H9 (cell line): ENCODE data around the gene NPAT. TPM values are rescaled to one million over a fixed set of nuclear protein-coding genes. Genes with fewer than 3 reads are reported as not detected.

Experiments used
- DNase-seq: peaks from one replicate; pipeline ENCODE4 v3.0.0-alpha.2; 2017
- H2AFZ ChIP-seq: one replicate; pipeline ENCODE4 v1.6.1; 2013; ENCODE audit warnings: mild to moderate bottlenecking, low read length, control low read depth, moderate library complexity
- H2AK5ac ChIP-seq: 2 replicates; pipeline ENCODE4 v1.6.1; 2013; ENCODE audit warnings: low read length, control low read depth, mixed read lengths; ENCODE audit not compliant: insufficient read length
- H2BK120ac ChIP-seq: one replicate; pipeline ENCODE4 v1.6.1; 2013; ENCODE audit warnings: low read depth, mild to moderate bottlenecking, low read length, control low read depth, inconsistent platforms; ENCODE audit not compliant: poor library complexity, severe bottlenecking
- H2BK12ac ChIP-seq: 2 replicates; pipeline ENCODE4 v1.6.1; 2013; ENCODE audit warnings: low read length, control low read depth, mixed read lengths, low read depth; ENCODE audit not compliant: insufficient read length
- H2BK15ac ChIP-seq: 2 replicates; pipeline ENCODE4 v1.6.1; 2013; ENCODE audit warnings: low read depth, low read length, control low read depth
- H2BK20ac ChIP-seq: one replicate; pipeline ENCODE4 v1.6.1; 2013; ENCODE audit warnings: low read depth, mild to moderate bottlenecking, low read length, control low read depth, inconsistent platforms; ENCODE audit not compliant: poor library complexity, severe bottlenecking
- H2BK5ac ChIP-seq: 2 replicates; pipeline ENCODE4 v1.6.1; 2013; ENCODE audit warnings: low read length, control low read depth, mixed read lengths; ENCODE audit not compliant: insufficient read length
- H3K14ac ChIP-seq: 2 replicates; pipeline ENCODE4 v1.6.1; 2013; ENCODE audit warnings: low read length, control low read depth; ENCODE audit not compliant: insufficient read depth
- H3K18ac ChIP-seq: 2 replicates; pipeline ENCODE4 v1.6.1; 2013; ENCODE audit warnings: low read depth, mild to moderate bottlenecking, mixed read lengths, low read length, control low read depth; ENCODE audit not compliant: insufficient read length
- H3K23ac ChIP-seq: 2 replicates; pipeline ENCODE4 v1.6.1; 2013; ENCODE audit warnings: low read length, control low read depth, mixed read lengths, low read depth; ENCODE audit not compliant: insufficient read length
- H3K23me2 ChIP-seq: 2 replicates; pipeline ENCODE4 v1.6.1; 2013; ENCODE audit warnings: low read depth, mild to moderate bottlenecking, mixed read lengths, low read length, control low read depth; ENCODE audit not compliant: insufficient read length, poor library complexity, severe bottlenecking
- H3K27ac ChIP-seq: 2 replicates; pipeline ENCODE4 v1.5.1; 2013; ENCODE audit warnings: low read length, control low read depth, mixed read lengths, low read depth; ENCODE audit not compliant: insufficient read length
- H3K27me3 ChIP-seq: 2 replicates; pipeline ENCODE4 v1.6.1; 2013; ENCODE audit warnings: low read length, control low read depth, inconsistent platforms; ENCODE audit not compliant: insufficient read depth
- H3K4ac ChIP-seq: 2 replicates; pipeline ENCODE4 v1.6.1; 2013; ENCODE audit warnings: low read depth, mild to moderate bottlenecking, control low read depth, inconsistent platforms, low read length, moderate library complexity
- H3K4me1 ChIP-seq: 2 replicates; pipeline ENCODE4 v1.6.1; 2013; ENCODE audit warnings: low read length, control low read depth, inconsistent platforms; ENCODE audit not compliant: insufficient read depth
- H3K4me2 ChIP-seq: 2 replicates; pipeline ENCODE4 v1.6.1; 2013; ENCODE audit warnings: low read length, control low read depth, mixed read lengths; ENCODE audit not compliant: insufficient read length, insufficient read depth
- H3K56ac ChIP-seq: 2 replicates; pipeline ENCODE4 v1.6.1; 2013; ENCODE audit warnings: low read depth, mild to moderate bottlenecking, mixed read lengths, low read length, control low read depth; ENCODE audit not compliant: insufficient read length
- H3K79me1 ChIP-seq: 2 replicates; pipeline ENCODE4 v1.6.1; 2013; ENCODE audit warnings: low read depth, mild to moderate bottlenecking, moderate library complexity, low read length, control low read depth, inconsistent platforms; ENCODE audit not compliant: insufficient read depth, poor library complexity, severe bottlenecking
- H3K79me2 ChIP-seq: 2 replicates; pipeline ENCODE4 v1.6.1; 2013; ENCODE audit warnings: low read length, control low read depth, inconsistent platforms; ENCODE audit not compliant: insufficient read depth
- H3K9ac ChIP-seq: 2 replicates; pipeline ENCODE4 v1.6.1; 2013; ENCODE audit warnings: low read length, control low read depth, mixed read lengths; ENCODE audit not compliant: insufficient read length; ENCODE audit errors: extremely low read depth
- H3K9me3 ChIP-seq: one replicate; pipeline ENCODE4 v1.6.1; 2013; ENCODE audit warnings: low read depth, low read length, inconsistent platforms; ENCODE audit not compliant: control insufficient read depth
- H3T11ph ChIP-seq: one replicate; pipeline ENCODE4 v1.6.1; 2013; ENCODE audit warnings: mild to moderate bottlenecking, low read length, control low read depth, inconsistent platforms
- H4K20me1 ChIP-seq: one replicate; pipeline ENCODE4 v1.6.1; 2013; ENCODE audit not compliant: control insufficient read depth, insufficient read length, insufficient read depth
- H4K5ac ChIP-seq: 2 replicates; pipeline ENCODE4 v1.6.1; 2013; ENCODE audit warnings: low read depth, mild to moderate bottlenecking, mixed read lengths, low read length, control low read depth; ENCODE audit not compliant: insufficient read length
- H4K8ac ChIP-seq: replicated peaks from 2 replicates; pipeline ENCODE4 v1.6.1; 2013; ENCODE audit warnings: low read length, control low read depth, mixed read lengths, low read depth; ENCODE audit not compliant: insufficient read length
- H4K91ac ChIP-seq: 2 replicates; pipeline ENCODE4 v1.6.1; 2013; ENCODE audit warnings: low read depth, mild to moderate bottlenecking, moderate library complexity, mixed read lengths, low read length, control low read depth; ENCODE audit not compliant: insufficient read length
- H3K27ac Mint-ChIP-seq, 3 experiments: 2 replicates in 2 of 3; 3 replicates in 1 of 3; pipeline ENCODE4 v1.8.0; 2020 to 2021; ENCODE audit warnings: mixed read lengths in 3 of 3, mild to moderate bottlenecking in 1 of 3, moderate library complexity in 1 of 3
- H3K27me3 Mint-ChIP-seq: 2 replicates; pipeline ENCODE4 v1.8.0; 2021; ENCODE audit warnings: low read depth, mild to moderate bottlenecking, moderate library complexity, mixed read lengths
- H3K36me3 Mint-ChIP-seq, 3 experiments: 2 replicates in 2 of 3; 3 replicates in 1 of 3; pipeline ENCODE4 v1.8.0; 2020 to 2021; ENCODE audit warnings: low read depth in 3 of 3, mixed read lengths in 3 of 3; ENCODE audit not compliant: insufficient read depth in 1 of 3
- H3K4me1 Mint-ChIP-seq, 2 experiments: 2 replicates each; pipeline ENCODE4 v1.8.0; 2020; ENCODE audit warnings: mixed read lengths in 2 of 2
- H3K4me3 Mint-ChIP-seq, 2 experiments: 2 replicates in 1 of 2; 3 replicates in 1 of 2; pipeline ENCODE4 v1.8.0; 2020 to 2021; ENCODE audit warnings: mild to moderate bottlenecking in 2 of 2, mixed read lengths in 2 of 2, moderate library complexity in 1 of 2
- H3K9me3 Mint-ChIP-seq, 2 experiments: 2 replicates in 1 of 2; 3 replicates in 1 of 2; pipeline ENCODE4 v1.8.0; 2020; ENCODE audit warnings: mild to moderate bottlenecking in 2 of 2, mixed read lengths in 2 of 2, moderate library complexity in 1 of 2
- CTCF ChIP-seq: fragments of 200-600 bp; sonication (generic); conservative IDR thresholded peaks from 3 replicates; pipeline ENCODE4 v1.8.0; 2021; ENCODE audit warnings: antibody characterized with exemption, mild to moderate bottlenecking
- WGBS: extraction: QIAGEN DNeasy Blood & Tissue Kit; methylation state at CpG from one replicate; pipeline ENCODE4 v1.1.7; 2013; ENCODE audit warnings: missing lambda C conversion rate, low lambda C conversion rate, mixed read lengths; ENCODE audit not compliant: insufficient read length; ENCODE audit errors: extremely low coverage; 5-methylcytosine and 5-hydroxymethylcytosine counted together
- total RNA-seq: library from RNA; stranded (reverse); gene quantifications from 2 replicates; pipeline ENCODE4 v1.2.1, GENCODE V29; 2021

NPAT gene
- total RNA-seq, 1 experiment from 2014 or later, result 22.9 TPM

- Histone ChIP-seq H3K23me2 (no peaks in the 10 kb centered on the region), H3K4me2 (no peak overlapping the region), H2AFZ (no peak overlapping the region), H3K4ac (no peak overlapping the region), H3K18ac (no peak overlapping the region), H4K8ac (no peak overlapping the region), H4K91ac (no peak overlapping the region), H3K9ac (no peak overlapping the region), H4K20me1 (no peaks in the 10 kb centered on the region), H2AK5ac (no peak overlapping the region), H3T11ph (no peak overlapping the region), H3K56ac (no peak overlapping the region), H3K27ac (no peak overlapping the region), H3K79me1 (no peaks in the 10 kb centered on the region), H3K23ac (no peak overlapping the region), H2BK5ac (no peak overlapping the region), H3K14ac (no peak overlapping the region), H2BK12ac (no peak overlapping the region), H3K9me3 (no peaks in the 10 kb centered on the region), H3K27me3 (no peaks in the 10 kb centered on the region), H4K5ac (no peak overlapping the region), H3K4me1 (no peaks in the 10 kb centered on the region), H3K79me2 (no peaks in the 10 kb centered on the region), H2BK15ac (no peak overlapping the region), H2BK20ac (no peak overlapping the region), H2BK120ac (no peak overlapping the region)
- no peak overlapping the region for H3K27ac Mint-ChIP-seq
- no peak for DNase-seq
- no peaks in the 10 kb centered on the region for H3K4me1 Mint-ChIP-seq
- TF ChIP-seq CTCF, result no peak
- peaks cover 12 to 44% (median 41%) of the 10 kb centered on the region in 3 experiments; a peak in 6 of 7 replicates for H3K36me3 Mint-ChIP-seq
- no peaks in the 10 kb centered on the region for H3K27me3 Mint-ChIP-seq
- no peak overlapping the region for H3K4me3 Mint-ChIP-seq
- no CpG with 5 or more reads among the region's 1 CpG for WGBS
- no peaks in the 10 kb centered on the region for H3K9me3 Mint-ChIP-seq
These were observed 14.6 kb upstream of the NPAT start for GRCh38 chr11:108237058-108237481.
